Measurements from ENCODE around the gene WAC. TPM values are rescaled to one million over a fixed set of nuclear protein-coding genes. Genes with fewer than 3 reads are reported as not detected.

Gene WAC
- total RNA-seq, 4 donors from 2014 or later, result 165 to 189 (median 169) TPM

DNA sequence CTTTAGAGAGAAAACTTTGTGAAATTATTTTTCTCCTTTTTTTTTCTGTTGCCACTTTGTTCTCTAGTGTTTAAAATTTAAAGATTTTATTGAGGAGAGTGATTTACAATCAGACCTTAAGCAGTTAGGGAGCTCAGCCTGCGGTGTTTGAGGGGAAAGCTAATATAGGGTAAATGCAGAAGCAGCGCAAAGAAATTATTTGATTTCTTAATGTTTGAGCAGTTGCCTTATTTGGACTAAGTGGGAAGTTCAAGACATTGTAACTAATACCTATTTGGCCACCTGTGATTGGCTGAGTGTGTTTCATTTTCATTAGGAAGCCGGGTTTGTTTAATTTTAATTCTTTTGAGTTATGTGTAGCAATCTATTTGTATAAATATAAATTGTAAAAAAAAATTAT is 25.3 kb downstream of the WAC start:
- H3K9me3 ChIP-seq, result no peaks in the 10 kb centered on the region
- H3K4me1 ChIP-seq, result peaks cover 55 to 57% of the 10 kb centered on the region in 2 donors
- WGBS, 2 donors, result 83 to 93% methylated on average over 3 of the region's 3 CpGs
- no peak overlapping the region for H3K4me3 ChIP-seq (replicated peaks in 1 of 3)
- intact Hi-C loops (cut with DNase I), result no loop called here
- peaks cover 0 to 4% of the 10 kb centered on the region in 2 donors for H3K36me3 ChIP-seq
- no peaks in the 10 kb centered on the region for H3K27me3 ChIP-seq
- DNase-seq, result no peak
- H3K27ac ChIP-seq, result peak overlapping the region in 1 of 3 donors; percentile 14
- no peak for TF ChIP-seq POLR2A (IDR thresholded peaks at IDR 0.05)
- TF ChIP-seq, protein P1, sequence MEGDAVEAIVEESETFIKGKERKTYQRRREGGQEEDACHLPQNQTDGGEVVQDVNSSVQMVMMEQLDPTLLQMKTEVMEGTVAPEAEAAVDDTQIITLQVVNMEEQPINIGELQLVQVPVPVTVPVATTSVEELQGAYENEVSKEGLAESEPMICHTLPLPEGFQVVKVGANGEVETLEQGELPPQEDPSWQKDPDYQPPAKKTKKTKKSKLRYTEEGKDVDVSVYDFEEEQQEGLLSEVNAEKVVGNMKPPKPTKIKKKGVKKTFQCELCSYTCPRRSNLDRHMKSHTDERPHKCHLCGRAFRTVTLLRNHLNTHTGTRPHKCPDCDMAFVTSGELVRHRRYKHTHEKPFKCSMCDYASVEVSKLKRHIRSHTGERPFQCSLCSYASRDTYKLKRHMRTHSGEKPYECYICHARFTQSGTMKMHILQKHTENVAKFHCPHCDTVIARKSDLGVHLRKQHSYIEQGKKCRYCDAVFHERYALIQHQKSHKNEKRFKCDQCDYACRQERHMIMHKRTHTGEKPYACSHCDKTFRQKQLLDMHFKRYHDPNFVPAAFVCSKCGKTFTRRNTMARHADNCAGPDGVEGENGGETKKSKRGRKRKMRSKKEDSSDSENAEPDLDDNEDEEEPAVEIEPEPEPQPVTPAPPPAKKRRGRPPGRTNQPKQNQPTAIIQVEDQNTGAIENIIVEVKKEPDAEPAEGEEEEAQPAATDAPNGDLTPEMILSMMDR (IDR thresholded peaks at IDR 0.05), result no peak

DNA sequence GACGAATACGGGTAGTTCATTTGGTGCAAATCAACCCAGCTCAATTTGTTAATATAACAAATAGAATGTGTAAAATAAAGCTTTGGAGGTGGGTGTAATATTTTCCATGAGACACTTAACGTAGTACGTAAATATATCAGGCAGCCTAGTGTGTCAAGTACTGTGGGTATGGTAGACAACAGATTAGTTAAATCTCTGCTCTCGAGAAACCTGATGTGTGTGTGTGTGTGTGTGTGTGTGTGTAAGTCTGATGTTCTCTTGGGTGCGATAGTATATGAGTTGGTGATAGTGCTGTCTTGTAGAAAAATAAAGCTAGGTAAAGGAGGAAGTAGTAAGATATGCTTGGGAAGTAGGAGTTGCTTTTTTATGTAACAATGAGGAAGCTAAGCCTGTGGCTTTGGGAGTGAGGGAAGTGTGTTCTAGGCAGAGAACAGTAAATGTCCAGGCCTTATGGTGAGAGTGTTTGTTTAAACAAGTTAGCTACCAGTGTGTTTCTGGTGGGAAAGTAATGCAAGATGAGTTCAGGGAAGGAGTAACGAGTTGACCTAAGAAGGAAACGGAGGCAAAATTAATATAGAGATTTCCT is 26.1 kb downstream of the WAC start:
- TF ChIP-seq, protein P1 (IDR thresholded peaks at IDR 0.05), result no peak
- peaks cover 49% of the 10 kb centered on the region in 2 donors for H3K4me1 ChIP-seq
- peak overlapping the region in 1 of 3 donors; percentile 14 for H3K27ac ChIP-seq
- H3K4me3 ChIP-seq (replicated peaks in 1 of 3), result no peak overlapping the region
- DNase-seq, result no peak
- H3K36me3 ChIP-seq, result peaks cover 0 to 4% of the 10 kb centered on the region in 2 donors
- 69 to 78% methylated on average over 8 of the region's 8 CpGs for WGBS, 2 donors
- no peaks in the 10 kb centered on the region for H3K27me3 ChIP-seq
- H3K9me3 ChIP-seq, result no peaks in the 10 kb centered on the region
- intact Hi-C loops (cut with DNase I), result no loop called here

DNA sequence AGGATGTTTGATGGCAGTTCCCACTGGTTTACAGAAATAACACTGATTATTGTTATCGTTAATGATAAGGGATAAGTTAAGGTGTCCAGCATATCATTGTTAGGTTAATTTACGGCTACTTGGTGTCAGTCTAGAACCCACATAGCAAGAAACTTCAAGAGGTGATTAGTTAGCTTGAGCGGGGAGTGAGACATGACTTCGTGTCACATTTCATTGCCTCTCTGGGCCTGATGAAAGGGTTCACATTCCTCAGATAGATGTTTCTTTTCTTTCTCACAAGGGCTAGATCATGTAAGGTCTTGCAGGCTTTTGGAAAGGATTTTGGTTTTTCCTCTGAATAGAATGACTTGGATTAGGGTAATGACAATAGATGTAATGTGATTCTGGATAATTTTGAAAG is 26.7 kb downstream of the WAC start:
- H3K36me3 ChIP-seq, result peaks cover 0 to 4% of the 10 kb centered on the region in 2 donors
- no peak overlapping the region for H3K27ac ChIP-seq
- peaks cover 46 to 50% of the 10 kb centered on the region in 2 donors for H3K4me1 ChIP-seq
- H3K4me3 ChIP-seq (replicated peaks in 1 of 3), result no peak overlapping the region
- WGBS, 2 donors, result 62 to 66% methylated on average over 4 of the region's 4 CpGs
- DNase-seq, result no peak
- intact Hi-C loops (cut with DNase I), result no loop called here
- no peak for TF ChIP-seq POLR2A (IDR thresholded peaks at IDR 0.05)
- TF ChIP-seq, protein P1 (IDR thresholded peaks at IDR 0.05), result no peak
- no peaks in the 10 kb centered on the region for H3K9me3 ChIP-seq
- H3K27me3 ChIP-seq, result no peaks in the 10 kb centered on the region

- H3K4me1 ChIP-seq, result peaks cover 44 to 47% of the 10 kb centered on the region in 2 donors
- no peaks in the 10 kb centered on the region for H3K9me3 ChIP-seq
- no peaks in the 10 kb centered on the region for H3K27me3 ChIP-seq
- H3K36me3 ChIP-seq, result peaks cover 0 to 4% of the 10 kb centered on the region in 2 donors
- intact Hi-C loops (cut with DNase I), result no loop called here
- no peak for DNase-seq
- H3K27ac ChIP-seq, result no peak overlapping the region
- no peak for TF ChIP-seq POLR2A (IDR thresholded peaks at IDR 0.05)
- TF ChIP-seq, protein P1 (IDR thresholded peaks at IDR 0.05), result no peak
- WGBS, 2 donors, result 90 to 93% methylated on average over 3 of the region's 3 CpGs
- no peak overlapping the region for H3K4me3 ChIP-seq (replicated peaks in 1 of 3)
These were observed 27.7 kb downstream of the WAC start for GRCh38 chr10:28560617-28561016.

- Histone ChIP-seq H3K4me1 (peaks cover 46 to 53% of the 10 kb centered on the region in 2 donors), H3K4me3 (replicated peaks in 1 of 3) (no peak overlapping the region), H3K9me3 (no peaks in the 10 kb centered on the region), H3K27me3 (no peaks in the 10 kb centered on the region), H3K36me3 (peaks cover 0 to 4% of the 10 kb centered on the region in 2 donors), H3K27ac (no peak overlapping the region)
- TF ChIP-seq, protein P1 (IDR thresholded peaks at IDR 0.05), result no peak
- TF ChIP-seq POLR2A (IDR thresholded peaks at IDR 0.05), result no peak
- intact Hi-C loops (cut with DNase I), result no loop called here
- no peak for DNase-seq
- WGBS, 2 donors, result 95 to 96% methylated on average over 10 of the region's 10 CpGs
These were observed 28.6 kb downstream of the WAC start for GRCh38 chr10:28561531-28561930.

All from thyroid gland (tissue), 4 donors.